Progenitor cell of endocrine pancreas (in vitro differentiated cells): ENCODE data around the gene HTR5A. TPM values are rescaled to one million over a fixed set of nuclear protein-coding genes. Genes with fewer than 3 reads are reported as not detected.

Experiments
- DNase-seq: peaks from one replicate; pipeline ENCODE4 v3.0.0; 2021; ENCODE audit warnings: low spot score; ENCODE audit not compliant: unreplicated experiment
- H3K27ac Mint-ChIP-seq: 2 replicates; pipeline ENCODE4 v1.8.0; 2021; ENCODE audit warnings: mild to moderate bottlenecking, moderate library complexity, mixed read lengths
- H3K27me3 Mint-ChIP-seq: 2 replicates; pipeline ENCODE4 v1.8.0; 2021; ENCODE audit warnings: mixed read lengths
- H3K36me3 Mint-ChIP-seq: 2 replicates; pipeline ENCODE4 v1.8.0; 2022; ENCODE audit warnings: mixed read lengths; ENCODE audit not compliant: insufficient read depth
- H3K4me1 Mint-ChIP-seq: 2 replicates; pipeline ENCODE4 v1.8.0; 2021; ENCODE audit warnings: low read depth, mixed read lengths
- H3K4me3 Mint-ChIP-seq: 2 replicates; pipeline ENCODE4 v1.8.0; 2021; ENCODE audit warnings: low read depth, mild to moderate bottlenecking, moderate library complexity, mixed read lengths
- H3K9me3 Mint-ChIP-seq: 2 replicates; pipeline ENCODE4 v1.8.0; 2021; ENCODE audit warnings: low read depth, mixed read lengths
- CTCF ChIP-seq: fragments of 200-600 bp; sonication (generic); IDR thresholded peaks from one replicate; pipeline ENCODE4 v1.5.0; 2021; ENCODE audit warnings: antibody characterized with exemption, mild to moderate bottlenecking; ENCODE audit not compliant: unreplicated experiment
- total RNA-seq: library from RNA; stranded (reverse); gene quantifications from 2 replicates; pipeline ENCODE4 v1.2.1, GENCODE V29; 2021

Gene HTR5A
- total RNA-seq, 1 donor from 2014 or later, result not detected

GRCh38 chr7:155130493-155130892 lies 60.4 kb downstream of the HTR5A start:
- H3K4me1 Mint-ChIP-seq, result peaks cover 11% of the 10 kb centered on the region
- H3K27me3 Mint-ChIP-seq, result no peaks in the 10 kb centered on the region
- DNase-seq, result no peak
- TF ChIP-seq CTCF, result no peak
- H3K9me3 Mint-ChIP-seq, result peaks cover 3% of the 10 kb centered on the region
- H3K27ac Mint-ChIP-seq, result no peak overlapping the region
- no peak overlapping the region for H3K4me3 Mint-ChIP-seq
- peaks cover 3% of the 10 kb centered on the region for H3K36me3 Mint-ChIP-seq

- no peaks in the 10 kb centered on the region for H3K27me3 Mint-ChIP-seq
- no peak for TF ChIP-seq CTCF
- H3K27ac Mint-ChIP-seq, result no peak overlapping the region
- H3K4me3 Mint-ChIP-seq, result no peak overlapping the region
- DNase-seq, result no peak
- peaks cover 11% of the 10 kb centered on the region for H3K4me1 Mint-ChIP-seq
- H3K9me3 Mint-ChIP-seq, result peaks cover 3% of the 10 kb centered on the region
- peaks cover 3% of the 10 kb centered on the region for H3K36me3 Mint-ChIP-seq
Observed at GRCh38 chr7:155131090-155131489, 61.0 kb downstream of the HTR5A start.

- TF ChIP-seq CTCF, result no peak
- peaks cover 1% of the 10 kb centered on the region for H3K36me3 Mint-ChIP-seq
- peaks cover 3% of the 10 kb centered on the region for H3K9me3 Mint-ChIP-seq
- H3K4me3 Mint-ChIP-seq, result no peak overlapping the region
- no peak for DNase-seq
- H3K27me3 Mint-ChIP-seq, result no peaks in the 10 kb centered on the region
- no peak overlapping the region for H3K27ac Mint-ChIP-seq
- H3K4me1 Mint-ChIP-seq, result peaks cover 6% of the 10 kb centered on the region
Observed at GRCh38 chr7:155132431-155132830, 62.3 kb downstream of the HTR5A start.

GRCh38 chr7:155136619-155137243 lies 66.6 kb downstream of the HTR5A start:
- no peaks in the 10 kb centered on the region for H3K9me3 Mint-ChIP-seq
- no peak overlapping the region for H3K27ac Mint-ChIP-seq
- H3K4me1 Mint-ChIP-seq, result no peaks in the 10 kb centered on the region
- H3K27me3 Mint-ChIP-seq, result peaks cover 3% of the 10 kb centered on the region
- TF ChIP-seq CTCF, result no peak
- no peak overlapping the region for H3K4me3 Mint-ChIP-seq
- no peak for DNase-seq
- H3K36me3 Mint-ChIP-seq, result no peaks in the 10 kb centered on the region

Other genes starting within 250 kb of the HTR5A start
- gene PAXIP1, start 67.2 kb upstream of the HTR5A start, total RNA-seq, result 26.4 and 27.7 TPM in 2 replicates
- gene INSIG1, start 227.6 kb downstream of the HTR5A start, total RNA-seq, result 28.9 and 31.8 TPM in 2 replicates